ENCODE data around the gene FN3KRP. TPM values are rescaled to one million over a fixed set of nuclear protein-coding genes. Genes with fewer than 3 reads are reported as not detected.

Gene FN3KRP
- polyA plus RNA-seq, 6 donors from 2014 or later, result 20.0 to 27.7 (median 25.8) TPM

GRCh38 chr17:82679586-82680465, 36.7 kb upstream of the FN3KRP start:
- Mint-ChIP-seq H3K4me3 (no peak overlapping the region), H3K36me3 (no peaks in the 10 kb centered on the region), H3K4me1 (peaks cover 0 to 8% (median 0%) of the 10 kb centered on the region in 3 donors), H3K27ac (peak overlapping the region in 1 of 6 donors; percentile 11), H3K9me3 (peaks cover 0 to 10% (median 9%) of the 10 kb centered on the region in 7 donors), H3K27me3 (no peaks in the 10 kb centered on the region)
- ATAC-seq (ENCODE audit: low read depth in 2 of 2) (no peak), DNase-seq (no peak)

GRCh38 chr17:82681547-82681946, 35.0 kb upstream of the FN3KRP start:
- peaks cover 0 to 10% (median 9%) of the 10 kb centered on the region in 7 donors for H3K9me3 Mint-ChIP-seq
- no peaks in the 10 kb centered on the region for H3K36me3 Mint-ChIP-seq
- H3K4me1 Mint-ChIP-seq, result peaks cover 0 to 8% (median 0%) of the 10 kb centered on the region in 3 donors
- H3K27me3 Mint-ChIP-seq, result no peaks in the 10 kb centered on the region
- no peak overlapping the region for H3K27ac Mint-ChIP-seq
- ATAC-seq (ENCODE audit: low read depth in 2 of 2) (no peak), DNase-seq (no peak)
- H3K4me3 Mint-ChIP-seq, result no peak overlapping the region

- H3K36me3 Mint-ChIP-seq, result no peaks in the 10 kb centered on the region
- no peaks in the 10 kb centered on the region for H3K27me3 Mint-ChIP-seq
- no peak overlapping the region for H3K27ac Mint-ChIP-seq
- no peak for DNase-seq
- no peaks in the 10 kb centered on the region for H3K4me1 Mint-ChIP-seq
- no peak overlapping the region for H3K4me3 Mint-ChIP-seq
- peaks cover 0 to 10% (median 9%) of the 10 kb centered on the region in 7 donors for H3K9me3 Mint-ChIP-seq
- ATAC-seq (ENCODE audit: low read depth in 2 of 2), result no peak
Observed at GRCh38 chr17:82683534-82683933, 33.0 kb upstream of the FN3KRP start.

GRCh38 chr17:82684228-82684841, 32.2 kb upstream of the FN3KRP start:
- DNase-seq, result no peak
- Mint-ChIP-seq H3K4me1 (no peaks in the 10 kb centered on the region), H3K27ac (no peak overlapping the region), H3K36me3 (no peaks in the 10 kb centered on the region), H3K27me3 (no peaks in the 10 kb centered on the region), H3K9me3 (peaks cover 0 to 10% (median 9%) of the 10 kb centered on the region in 7 donors), H3K4me3 (no peak overlapping the region)
- no peak for ATAC-seq (ENCODE audit: low read depth in 2 of 2)

- no peak overlapping the region for H3K27ac Mint-ChIP-seq
- peaks cover 0 to 10% (median 9%) of the 10 kb centered on the region in 7 donors for H3K9me3 Mint-ChIP-seq
- ATAC-seq (ENCODE audit: low read depth in 2 of 2) (no peak), DNase-seq (no peak)
- no peaks in the 10 kb centered on the region for H3K27me3 Mint-ChIP-seq
- peaks cover 0 to 4% (median 0%) of the 10 kb centered on the region in 3 donors for H3K4me1 Mint-ChIP-seq
- no peak overlapping the region for H3K4me3 Mint-ChIP-seq
- H3K36me3 Mint-ChIP-seq, result peaks cover 0 to 6% of the 10 kb centered on the region in 2 donors
Observed at GRCh38 chr17:82685291-82685690, 31.2 kb upstream of the FN3KRP start.

- no peak for DNase-seq
- Mint-ChIP-seq H3K4me3 (no peak overlapping the region), H3K36me3 (peaks cover 0 to 9% of the 10 kb centered on the region in 2 donors), H3K4me1 (peaks cover 0 to 4% (median 0%) of the 10 kb centered on the region in 3 donors), H3K27ac (no peak overlapping the region), H3K27me3 (no peaks in the 10 kb centered on the region), H3K9me3 (peaks cover 0 to 9% (median 5%) of the 10 kb centered on the region in 7 donors)
- ATAC-seq (ENCODE audit: low read depth in 2 of 2), result no peak
Observed at GRCh38 chr17:82686366-82687324, 29.9 kb upstream of the FN3KRP start.

- no peak for DNase-seq
- peaks cover 0 to 4% (median 0%) of the 10 kb centered on the region in 3 donors for H3K4me1 Mint-ChIP-seq
- peaks cover 0 to 1% (median 0%) of the 10 kb centered on the region in 7 donors for H3K9me3 Mint-ChIP-seq
- H3K27ac Mint-ChIP-seq, result peak overlapping the region in 1 of 6 donors; percentile 58
- H3K4me3 Mint-ChIP-seq, result no peak overlapping the region
- no peaks in the 10 kb centered on the region for H3K27me3 Mint-ChIP-seq
- no peak for ATAC-seq (ENCODE audit: low read depth in 2 of 2)
- H3K36me3 Mint-ChIP-seq, result peaks cover 0 to 9% of the 10 kb centered on the region in 2 donors
Observed at GRCh38 chr17:82687375-82687861, 29.1 kb upstream of the FN3KRP start.

GRCh38 chr17:82687871-82688270, 28.6 kb upstream of the FN3KRP start:
- H3K4me3 Mint-ChIP-seq, result no peak overlapping the region
- H3K4me1 Mint-ChIP-seq, result peaks cover 0 to 4% (median 0%) of the 10 kb centered on the region in 3 donors
- H3K36me3 Mint-ChIP-seq, result peaks cover 0 to 9% of the 10 kb centered on the region in 2 donors
- DNase-seq (no peak), ATAC-seq (ENCODE audit: low read depth in 2 of 2) (no peak)
- no peak overlapping the region for H3K27ac Mint-ChIP-seq
- no peaks in the 10 kb centered on the region for H3K9me3 Mint-ChIP-seq
- no peaks in the 10 kb centered on the region for H3K27me3 Mint-ChIP-seq

- H3K9me3 Mint-ChIP-seq, result peaks cover 0 to 9% (median 7%) of the 10 kb centered on the region in 7 donors
- H3K36me3 Mint-ChIP-seq, result peaks cover 0 to 9% of the 10 kb centered on the region in 2 donors
- DNase-seq, result no peak
- ATAC-seq (ENCODE audit: low read depth in 2 of 2), result no peak
- H3K4me1 Mint-ChIP-seq, result peaks cover 0 to 4% (median 0%) of the 10 kb centered on the region in 3 donors
- H3K27me3 Mint-ChIP-seq, result no peaks in the 10 kb centered on the region
- H3K27ac Mint-ChIP-seq, result no peak overlapping the region
- no peak overlapping the region for H3K4me3 Mint-ChIP-seq
Observed at GRCh38 chr17:82689077-82689476, 27.4 kb upstream of the FN3KRP start.

GRCh38 chr17:82690786-82691489, 25.6 kb upstream of the FN3KRP start:
- Mint-ChIP-seq H3K4me1 (peaks cover 0 to 4% (median 0%) of the 10 kb centered on the region in 3 donors), H3K9me3 (peaks cover 0 to 20% (median 17%) of the 10 kb centered on the region in 7 donors), H3K27ac (no peak overlapping the region), H3K4me3 (no peak overlapping the region), H3K36me3 (peaks cover 5 to 18% of the 10 kb centered on the region in 2 donors), H3K27me3 (peaks cover 0 to 8% (median 4%) of the 10 kb centered on the region in 3 donors)
- DNase-seq (no peak), ATAC-seq (ENCODE audit: low read depth in 2 of 2) (no peak)

- Mint-ChIP-seq H3K27me3 (peaks cover 0 to 10% (median 4%) of the 10 kb centered on the region in 3 donors), H3K27ac (no peak overlapping the region), H3K4me1 (peaks cover 0 to 4% (median 0%) of the 10 kb centered on the region in 3 donors), H3K4me3 (no peak overlapping the region), H3K9me3 (peaks cover 0 to 23% (median 17%) of the 10 kb centered on the region in 7 donors), H3K36me3 (peaks cover 5 to 18% of the 10 kb centered on the region in 2 donors)
- DNase-seq (no peak), ATAC-seq (ENCODE audit: low read depth in 2 of 2) (no peak)
Observed at GRCh38 chr17:82691714-82692113, 24.8 kb upstream of the FN3KRP start.

- DNase-seq (no peak), ATAC-seq (ENCODE audit: low read depth in 2 of 2) (no peak)
- H3K27me3 Mint-ChIP-seq, result peaks cover 0 to 15% (median 4%) of the 10 kb centered on the region in 3 donors
- H3K36me3 Mint-ChIP-seq, result peaks cover 5 to 18% of the 10 kb centered on the region in 2 donors
- H3K4me3 Mint-ChIP-seq, result no peak overlapping the region
- no peak overlapping the region for H3K27ac Mint-ChIP-seq
- H3K4me1 Mint-ChIP-seq, result peaks cover 0 to 8% (median 2%) of the 10 kb centered on the region in 3 donors
- H3K9me3 Mint-ChIP-seq, result peaks cover 0 to 23% (median 17%) of the 10 kb centered on the region in 7 donors
Observed at GRCh38 chr17:82692268-82692667, 24.2 kb upstream of the FN3KRP start.
